ENCODE results near the gene EPS8L3. TPM values are rescaled to one million over a fixed set of nuclear protein-coding genes. Genes with fewer than 3 reads are reported as not detected.
"Not testable (repeated sequence)": the region's sequence is repeated elsewhere in the genome, so short reads cannot be mapped to it uniquely, and the experiment has no call there.

The EPS8L3 gene
- total RNA-seq, 1 donor: not detected

DNA sequence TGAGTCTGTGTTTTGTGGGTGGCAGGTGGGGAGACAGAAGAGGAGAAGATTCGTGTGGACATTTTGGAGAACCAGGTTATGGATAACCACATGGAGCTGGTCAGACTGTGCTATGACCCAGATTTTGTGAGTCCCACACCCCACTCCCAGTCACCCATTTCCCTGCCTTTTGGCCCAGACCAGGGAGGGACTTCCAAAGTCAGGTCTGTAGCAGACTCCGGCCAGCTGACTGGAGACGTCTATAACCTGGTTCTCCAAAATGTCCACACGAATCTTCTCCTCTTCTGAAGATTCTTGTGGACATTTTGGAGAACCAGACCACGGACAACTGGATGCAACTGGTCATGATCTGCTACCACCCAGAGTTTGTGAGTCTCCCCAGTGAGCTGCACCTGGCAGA, 50.1 kb downstream of the EPS8L3 start:
- DNase-seq (ENCODE audit: low read depth): no peak
- no peak overlapping the region for H3K4me3 ChIP-seq (ENCODE audit: low read depth, low read length)
- TF ChIP-seq CTCF (IDR thresholded peaks at IDR 0.05; ENCODE audit: insufficient read depth, low read length): no peak

DNA sequence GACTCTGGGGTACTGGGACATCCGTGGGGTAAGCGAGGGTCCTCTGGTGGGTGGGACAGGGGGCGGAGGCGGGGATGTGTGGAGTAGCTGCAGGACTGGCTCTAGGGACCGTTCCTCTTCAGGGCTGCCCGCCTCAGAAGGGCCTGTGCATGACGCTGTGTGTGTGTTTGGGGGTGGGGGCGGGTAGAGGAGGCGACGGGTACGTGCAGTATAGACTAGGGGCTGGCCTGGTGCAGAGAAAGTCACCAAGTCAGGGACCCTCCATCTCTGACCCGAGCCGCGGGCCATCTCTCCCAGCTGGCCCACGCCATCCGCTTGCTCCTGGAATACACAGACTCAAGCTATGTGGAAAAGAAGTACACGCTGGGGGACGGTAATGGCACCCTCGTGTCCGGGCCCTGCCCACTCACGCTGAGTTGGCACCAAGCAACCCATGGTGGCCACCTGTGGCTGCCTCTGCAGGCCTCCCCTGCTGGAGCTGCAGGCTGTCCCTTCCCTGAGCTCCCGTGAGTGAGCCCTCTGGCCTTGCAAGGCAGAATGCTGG, 51.3 kb downstream of the EPS8L3 start:
- DNase-seq (ENCODE audit: low read depth): no peak

DNA sequence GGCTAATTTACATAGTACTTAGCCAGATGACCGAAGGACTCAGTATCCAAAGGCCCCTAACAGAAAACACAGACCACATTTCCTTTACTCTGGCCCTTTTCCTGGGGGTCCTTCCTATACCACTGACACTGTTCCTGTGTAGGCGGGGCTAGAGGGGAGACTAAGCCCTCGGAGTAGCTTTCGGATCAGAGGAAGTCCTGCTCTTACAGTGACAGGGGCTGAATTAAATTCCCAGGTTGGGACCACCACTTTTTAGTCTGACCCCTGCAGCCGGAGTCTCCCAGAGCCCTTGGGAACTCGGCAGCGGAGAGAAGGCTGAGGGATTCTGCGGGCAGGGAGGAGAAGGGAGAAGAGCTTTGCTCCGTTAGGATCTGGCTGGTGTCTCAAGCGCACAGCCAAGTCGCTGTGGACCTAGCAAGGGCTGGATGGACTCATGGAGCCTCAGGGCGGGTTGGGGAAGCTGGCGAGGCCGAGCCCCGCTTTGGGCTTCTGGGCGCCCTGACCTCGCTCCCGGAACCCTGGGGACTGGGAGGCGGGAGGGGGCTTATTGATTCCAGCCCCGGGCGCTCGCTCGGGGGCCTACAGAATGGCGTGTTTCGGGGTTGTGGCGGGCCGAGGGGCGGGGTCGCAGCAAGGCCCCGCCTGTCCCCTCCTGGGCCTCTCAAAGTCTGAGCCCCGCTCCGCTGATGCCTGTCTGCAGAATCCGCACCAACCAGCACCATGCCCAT, 52.0 kb downstream of the EPS8L3 start, which contains the start of gene GSTM5:
Gene GSTM5, plus strand, starts transcription at position 659 of the 728 bp plus-strand sequence. Its CDS starts 62 bp downstream, at position 721.
- not testable (repeated sequence) for H3K4me3 ChIP-seq (ENCODE audit: low read depth, low read length); DNase-seq (ENCODE audit: low read depth)

More for the DNA sequence above, 51.3 kb downstream of the EPS8L3 start:
- H3K4me3 ChIP-seq (ENCODE audit: low read depth, low read length): no peak overlapping the region
- no peak for TF ChIP-seq CTCF (IDR thresholded peaks at IDR 0.05; ENCODE audit: insufficient read depth, low read length)

DNA sequence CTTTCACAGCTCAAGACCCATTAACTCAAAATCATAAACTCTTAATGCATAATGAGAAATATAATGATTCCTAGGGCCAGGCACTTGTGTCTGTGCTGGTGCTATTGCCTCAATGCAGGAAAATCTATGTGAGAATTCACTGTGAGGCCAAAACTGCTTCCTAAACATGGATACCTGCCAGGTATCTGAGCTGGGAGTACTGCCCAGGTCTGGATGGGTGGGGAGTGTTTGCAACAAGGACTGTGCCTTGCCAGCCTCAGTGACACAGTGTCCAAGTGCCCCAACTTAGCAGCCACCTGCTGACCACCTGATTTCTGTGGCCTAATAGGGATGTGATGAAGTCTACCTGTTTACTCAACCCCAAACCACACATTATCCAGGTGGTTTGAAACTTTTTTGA, 53.9 kb downstream of the EPS8L3 start:
- not testable (repeated sequence) for H3K4me3 ChIP-seq (ENCODE audit: low read depth, low read length)

GRCh38 chr1:109708949-109709348, 54.8 kb downstream of the EPS8L3 start:
- not testable (repeated sequence) for DNase-seq (ENCODE audit: low read depth)

More for the DNA sequence above, 53.9 kb downstream of the EPS8L3 start:
- not testable (repeated sequence) for DNase-seq (ENCODE audit: low read depth)

DNA sequence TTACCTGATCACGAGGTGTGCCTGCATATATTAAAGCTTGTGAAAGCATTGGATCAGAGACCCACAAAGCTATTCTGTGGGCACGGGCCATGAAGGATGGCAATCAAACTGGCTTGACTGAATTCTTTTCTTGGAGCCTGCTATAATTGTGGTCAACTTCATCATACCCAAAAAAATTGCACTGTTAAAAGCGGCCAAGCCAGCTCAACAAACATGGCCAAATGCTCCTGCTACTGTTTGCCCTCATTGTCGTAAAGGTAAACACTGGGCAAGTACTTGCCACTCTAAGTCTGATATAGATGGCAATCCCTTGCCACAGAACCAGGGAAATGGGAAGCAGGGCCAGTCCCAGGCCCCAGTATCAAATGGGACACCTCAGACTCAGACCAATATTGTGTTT, 58.3 kb downstream of the EPS8L3 start:
- DNase-seq (ENCODE audit: low read depth): no peak
- no peak for TF ChIP-seq CTCF (IDR thresholded peaks at IDR 0.05; ENCODE audit: insufficient read depth, low read length)
- H3K4me3 ChIP-seq (ENCODE audit: low read depth, low read length): no peak overlapping the region

More at GRCh38 chr1:109708949-109709348, 54.8 kb downstream of the EPS8L3 start:
- not testable (repeated sequence) for H3K4me3 ChIP-seq (ENCODE audit: low read depth, low read length)

- TF ChIP-seq CTCF (IDR thresholded peaks at IDR 0.05; ENCODE audit: insufficient read depth, low read length): no peak
- H3K4me3 ChIP-seq (ENCODE audit: low read depth, low read length): no peak overlapping the region
- no peak for DNase-seq (ENCODE audit: low read depth)
Observed at GRCh38 chr1:109704173-109704572, 59.5 kb downstream of the EPS8L3 start.

DNA sequence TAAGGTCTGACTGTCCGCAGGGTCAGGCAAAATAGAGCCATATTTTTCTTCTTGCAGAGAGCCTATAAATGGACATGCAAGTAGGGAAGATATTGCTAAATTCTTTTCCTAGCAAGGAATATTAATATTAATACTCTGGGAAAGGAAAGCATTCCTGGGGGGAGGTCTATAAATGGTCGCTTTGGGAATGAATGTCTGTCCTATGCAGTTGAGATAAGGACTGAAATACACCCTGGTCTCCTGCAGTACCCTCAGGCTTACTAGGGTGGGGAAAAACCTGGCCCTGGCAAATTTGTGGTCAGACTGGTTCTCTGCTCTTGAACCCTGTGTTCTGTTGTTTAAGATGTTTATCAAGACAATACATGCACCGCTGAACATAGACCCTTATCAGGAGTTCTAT, 60.8 kb downstream of the EPS8L3 start:
- not testable (repeated sequence) for DNase-seq (ENCODE audit: low read depth); H3K4me3 ChIP-seq (ENCODE audit: low read depth, low read length)

Other genes starting within 250 kb of the EPS8L3 start
- under 0.01 TPM in 1 of 2 replicates, not detected in the other for gene GPR61, start 224.1 kb downstream of the EPS8L3 start, total RNA-seq (ENCODE audit: low replicate concordance)
- 10.1 and 17.6 TPM in 2 replicates for gene GNAI3, start 215.3 kb downstream of the EPS8L3 start, total RNA-seq (ENCODE audit: low replicate concordance)
- 0.18 TPM in 1 of 2 replicates, not detected in the other for gene GNAT2, start 144.3 kb downstream of the EPS8L3 start, total RNA-seq (ENCODE audit: low replicate concordance)
- 52.0 and 67.2 TPM in 2 replicates for gene AMPD2, start 144.1 kb downstream of the EPS8L3 start, total RNA-seq (ENCODE audit: low replicate concordance)
- gene GSTM4, start 107.8 kb downstream of the EPS8L3 start, total RNA-seq (ENCODE audit: low replicate concordance): 8.7 and 31.6 TPM in 2 replicates
- 14.1 and 27.7 TPM in 2 replicates for gene GSTM2, start 95.9 kb downstream of the EPS8L3 start, total RNA-seq (ENCODE audit: low replicate concordance)
- gene GSTM1, start 76.1 kb downstream of the EPS8L3 start, total RNA-seq (ENCODE audit: low replicate concordance): 24.3 TPM in 1 of 2 replicates, not detected in the other
- 6.1 and 13.0 TPM in 2 replicates for gene GSTM5, start 51.7 kb downstream of the EPS8L3 start, total RNA-seq (ENCODE audit: low replicate concordance)
- 96.0 and 188 TPM in 2 replicates for gene GSTM3, start 22.9 kb downstream of the EPS8L3 start, total RNA-seq (ENCODE audit: low replicate concordance)
- gene CSF1, start 146.9 kb upstream of the EPS8L3 start, total RNA-seq (ENCODE audit: low replicate concordance): 36.5 and 61.9 TPM in 2 replicates
- 48.5 and 59.3 TPM in 2 replicates for gene AHCYL1, start 220.8 kb upstream of the EPS8L3 start, total RNA-seq (ENCODE audit: low replicate concordance)

All from fibroblast of the aortic adventitia (primary cell).